IPS-18c (cell line): ENCODE results near the gene PIK3R6.
"Not testable (repeated sequence)": the region's sequence is repeated elsewhere in the genome, so short reads cannot be mapped to it uniquely, and the experiment has no call there.

Experiments
- H3K4me3 ChIP-seq: 2 replicates; pipeline ENCODE4 v1.7.0; 2013; ENCODE audit warnings: low read depth, mild to moderate bottlenecking, low read length, moderate library complexity; ENCODE audit not compliant: insufficient read depth
- H3K9me3 ChIP-seq: one replicate; pipeline ENCODE4 v1.6.1; 2013; ENCODE audit warnings: mild to moderate bottlenecking, low read length, moderate library complexity; ENCODE audit not compliant: control insufficient read depth, insufficient read depth

Gene PIK3R6

GRCh38 chr17:8865811-8866210, 1.7 kb downstream of the PIK3R6 start:
- H3K9me3 ChIP-seq = no peaks in the 10 kb centered on the region

GRCh38 chr17:8865385-8865784, 2.1 kb downstream of the PIK3R6 start:
- no peaks in the 10 kb centered on the region for H3K9me3 ChIP-seq
- no peak overlapping the region for H3K4me3 ChIP-seq

More at GRCh38 chr17:8865811-8866210, 1.7 kb downstream of the PIK3R6 start:
- no peak overlapping the region for H3K4me3 ChIP-seq

GRCh38 chr17:8862213-8863056, 5.0 kb downstream of the PIK3R6 start:
- H3K4me3 ChIP-seq = no peak overlapping the region
- H3K9me3 ChIP-seq = no peaks in the 10 kb centered on the region

GRCh38 chr17:8861495-8862181, 5.8 kb downstream of the PIK3R6 start:
- H3K9me3 ChIP-seq = no peaks in the 10 kb centered on the region
- H3K4me3 ChIP-seq = no peak overlapping the region

- no peak overlapping the region for H3K4me3 ChIP-seq
- H3K9me3 ChIP-seq = no peaks in the 10 kb centered on the region
These were observed 7.6 kb downstream of the PIK3R6 start for GRCh38 chr17:8859804-8860430.

GRCh38 chr17:8859027-8859803, 8.3 kb downstream of the PIK3R6 start:
- no peaks in the 10 kb centered on the region for H3K9me3 ChIP-seq
- H3K4me3 ChIP-seq = no peak overlapping the region

- H3K4me3 ChIP-seq = no peak overlapping the region
- H3K9me3 ChIP-seq = no peaks in the 10 kb centered on the region
These were observed 9.6 kb downstream of the PIK3R6 start for GRCh38 chr17:8857919-8858318.

GRCh38 chr17:8856869-8857575, 10.5 kb downstream of the PIK3R6 start:
- Histone ChIP-seq H3K9me3 (no peaks in the 10 kb centered on the region), H3K4me3 (no peak overlapping the region)

GRCh38 chr17:8856205-8856603, 11.3 kb downstream of the PIK3R6 start:
- not testable (repeated sequence) for H3K4me3 ChIP-seq, H3K9me3 ChIP-seq

GRCh38 chr17:8855477-8856204, 11.8 kb downstream of the PIK3R6 start:
- no peak overlapping the region for H3K4me3 ChIP-seq
- H3K9me3 ChIP-seq = no peaks in the 10 kb centered on the region

GRCh38 chr17:8851600-8851999, 15.9 kb downstream of the PIK3R6 start:
- H3K9me3 ChIP-seq = no peaks in the 10 kb centered on the region

GRCh38 chr17:8849311-8850041, 18.0 kb downstream of the PIK3R6 start:
- no peaks in the 10 kb centered on the region for H3K9me3 ChIP-seq

More at GRCh38 chr17:8851600-8851999, 15.9 kb downstream of the PIK3R6 start:
- no peak overlapping the region for H3K4me3 ChIP-seq

GRCh38 chr17:8847891-8848290, 19.6 kb downstream of the PIK3R6 start:
- H3K9me3 ChIP-seq = no peaks in the 10 kb centered on the region
- H3K4me3 ChIP-seq = no peak overlapping the region

More at GRCh38 chr17:8849311-8850041, 18.0 kb downstream of the PIK3R6 start:
- H3K4me3 ChIP-seq = no peak overlapping the region

GRCh38 chr17:8846768-8847211, 20.7 kb downstream of the PIK3R6 start:
- no peak overlapping the region for H3K4me3 ChIP-seq
- no peaks in the 10 kb centered on the region for H3K9me3 ChIP-seq
